Neural cell (in vitro differentiated cells): ENCODE data around the gene PTRH2.

Experiments
- CTCF ChIP-seq: fragments of 450-650 bp; IDR thresholded peaks from 2 replicates; pipeline ENCODE4 v1.5.1; 2014; ENCODE audit warnings: antibody characterized with exemption, mild to moderate bottlenecking, moderate library complexity; ENCODE audit not compliant: poor library complexity, severe bottlenecking
- EP300 ChIP-seq: fragments of 450-650 bp; conservative IDR thresholded peaks from 2 replicates; pipeline ENCODE4 v1.6.1; 2014; ENCODE audit warnings: antibody characterized with exemption, mild to moderate bottlenecking, moderate library complexity; ENCODE audit not compliant: poor library complexity, severe bottlenecking
- EZH2 ChIP-seq: fragments of 200-600, 300-800 bp; shearing (Covaris generic), sonication (generic); IDR thresholded peaks from 2 replicates; pipeline ENCODE4 v1.6.1; 2014; ENCODE audit warnings: antibody characterized with exemption, low read length, borderline replicate concordance, mild to moderate bottlenecking; ENCODE audit not compliant: insufficient read depth, poor library complexity, severe bottlenecking
- POLR2AphosphoS5 ChIP-seq: IDR thresholded peaks from 2 replicates; pipeline ENCODE4 v1.6.1; 2012
- REST ChIP-seq: IDR thresholded peaks from 2 replicates; pipeline ENCODE4 v1.6.1; 2012; ENCODE audit warnings: borderline replicate concordance
- TAF1 ChIP-seq: IDR thresholded peaks from 2 replicates; pipeline ENCODE4 v1.6.1; 2012; ENCODE audit warnings: low read depth

- TF ChIP-seq EZH2 (no peak), CTCF (no peak), REST (no peak), EP300 (no peak), POLR2AphosphoS5 (no peak), TAF1 (no peak)
Measured at GRCh38 chr17:59752446-59752845, 45.2 kb upstream of the PTRH2 start.
